HUDEP-2 (cell line): Measurements from ENCODE around the gene WDFY2.

ENCODE experiments used
- DNase-seq, 76 experiments: peaks; one replicate each; lab custom pipeline; 2025; ENCODE audit not compliant: unreplicated experiment in 76 of 76; lab: John Stamatoyannopoulos, UW

WDFY2 gene

DNA sequence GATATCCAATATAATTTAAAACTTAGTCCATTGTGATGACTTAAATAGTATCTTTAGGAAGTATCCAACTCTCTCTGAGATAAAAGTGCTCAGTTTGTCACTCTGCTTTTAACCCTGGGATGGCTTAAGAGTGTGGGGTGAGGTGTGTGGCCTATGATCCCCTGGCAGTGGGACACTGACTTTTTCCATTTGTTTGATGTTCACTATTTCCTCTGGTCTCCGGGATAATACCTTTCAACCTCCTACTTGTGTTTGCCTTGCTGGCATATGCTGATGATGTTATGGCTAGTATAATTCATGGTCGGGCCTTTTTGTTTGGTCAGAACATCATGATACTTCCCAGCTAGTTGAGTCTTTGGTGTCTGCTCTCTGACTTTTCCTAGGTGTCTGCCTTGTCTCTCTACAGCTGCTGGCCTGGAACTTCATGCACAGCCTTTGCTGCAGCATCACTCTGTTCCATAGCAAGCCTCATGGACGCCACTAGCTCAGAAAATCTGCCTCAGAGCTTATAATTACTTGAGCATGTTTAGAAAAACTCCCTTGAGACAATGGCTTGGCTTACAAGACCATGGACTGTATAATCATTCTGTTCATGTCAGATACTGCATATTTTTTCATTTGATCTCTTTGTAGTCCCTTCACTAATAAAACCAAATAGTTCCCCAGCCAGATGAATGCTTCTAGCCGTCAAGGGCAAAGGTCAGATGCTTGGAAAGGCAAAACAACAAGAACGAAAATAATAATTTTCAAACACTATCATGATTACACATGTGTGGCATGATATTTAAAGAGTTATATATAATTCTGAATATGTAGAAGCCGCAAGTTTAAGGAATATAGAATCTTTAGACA is 75.2 kb downstream of the WDFY2 start:
- DNase-seq = no peak

DNA sequence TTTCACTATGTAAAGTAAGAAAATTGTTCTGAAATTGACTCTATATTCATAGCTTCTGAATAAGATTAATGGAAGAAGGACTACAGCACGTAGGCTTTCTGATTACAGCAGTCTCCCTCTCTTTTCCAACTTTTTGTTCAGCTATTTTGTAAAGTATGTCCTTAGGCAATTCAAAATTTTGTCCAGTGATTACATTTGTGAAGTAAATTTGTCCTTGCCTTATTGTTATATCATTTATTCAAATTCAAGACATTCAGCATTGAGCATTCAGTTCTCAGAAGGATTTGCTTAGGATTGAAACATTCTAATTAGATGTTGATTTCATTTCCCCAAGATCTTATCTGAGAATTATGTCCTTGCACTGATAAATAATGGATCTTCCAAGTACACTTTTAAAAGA is 76.6 kb downstream of the WDFY2 start:
- no peak for DNase-seq

DNA sequence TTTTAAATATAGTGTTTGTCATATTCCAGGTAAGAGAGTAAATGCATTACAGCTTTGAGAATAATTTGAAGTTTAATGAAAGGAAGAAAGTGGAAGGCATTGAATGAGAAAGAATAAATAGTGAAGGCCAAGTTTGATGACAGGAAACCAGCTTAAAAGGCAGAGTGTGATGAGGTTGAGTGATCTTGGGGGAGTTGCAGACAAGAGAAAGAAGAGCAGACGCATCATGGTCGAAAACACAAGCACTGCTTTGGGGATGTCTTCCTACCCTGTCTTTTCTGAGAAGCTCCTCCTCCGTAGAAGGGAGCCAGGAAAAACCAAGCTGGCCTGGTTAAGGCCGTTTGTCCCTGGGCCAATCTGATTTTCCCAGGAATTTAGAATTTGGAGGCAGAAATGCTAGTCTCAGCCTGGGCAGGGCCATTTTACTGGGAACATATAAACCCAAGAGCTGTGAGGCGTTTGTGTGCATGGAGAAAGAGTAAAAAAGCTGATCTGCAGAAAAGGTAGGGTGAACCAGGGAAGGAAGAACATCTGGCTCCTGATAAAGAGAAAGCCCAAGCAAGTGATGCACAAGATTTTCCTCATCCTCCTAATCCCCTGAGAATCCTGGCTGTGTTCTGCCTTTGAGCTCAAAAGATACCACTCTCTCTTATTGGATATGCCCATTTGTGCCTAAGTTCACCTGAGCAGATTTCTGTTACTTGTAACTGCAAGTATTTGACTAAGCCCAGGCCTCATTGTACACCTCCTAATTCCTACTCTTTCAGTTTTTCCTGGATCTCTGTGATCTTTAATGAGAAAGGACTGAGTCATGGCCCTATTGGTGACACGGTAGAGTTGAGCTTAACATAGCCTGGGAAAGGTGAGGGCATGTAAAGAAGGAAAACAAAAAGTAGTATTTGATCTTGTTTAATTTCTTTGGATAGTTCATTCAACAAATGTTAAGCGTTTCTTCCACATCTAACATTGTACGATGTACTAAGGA is 80.0 kb downstream of the WDFY2 start:
- no peak for DNase-seq

DNA sequence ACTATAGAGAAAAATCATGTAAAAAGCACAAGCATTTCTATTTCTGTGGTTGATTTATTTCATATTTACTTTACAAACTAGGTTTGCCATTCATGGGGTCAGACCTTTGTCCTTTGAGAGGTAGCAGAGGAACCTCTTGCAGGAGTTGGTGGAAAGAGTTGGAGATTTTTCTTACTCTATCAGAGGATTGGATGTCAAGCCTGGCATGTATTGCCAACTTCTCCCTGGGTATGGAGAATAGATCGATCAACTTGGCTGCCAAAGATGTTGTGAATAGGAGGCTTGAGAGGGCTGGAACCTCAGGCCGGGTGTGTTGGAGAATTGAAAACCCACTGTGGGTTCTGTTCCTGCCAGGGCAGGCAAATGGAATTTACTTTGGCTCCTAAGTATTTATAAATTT is 81.2 kb downstream of the WDFY2 start:
- no peak for DNase-seq

DNA sequence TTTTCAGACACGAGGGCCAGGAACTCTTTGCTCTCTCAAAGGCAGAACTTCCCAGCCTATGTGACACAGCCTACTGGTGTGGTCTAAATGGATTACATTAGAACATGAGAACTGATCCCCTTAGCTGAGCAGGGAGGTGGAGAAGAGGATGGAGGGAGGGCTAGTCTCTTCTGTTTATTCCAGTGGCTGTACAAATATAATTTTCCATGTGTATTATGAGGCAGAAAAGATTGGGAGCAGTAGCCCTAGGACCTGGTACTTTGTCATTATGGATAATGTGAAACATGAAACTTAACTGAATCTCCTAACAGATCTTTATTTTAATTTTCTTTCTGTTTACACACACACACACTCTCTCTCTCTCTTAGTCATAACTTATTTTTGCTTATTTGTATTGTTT is 82.1 kb downstream of the WDFY2 start:
- DNase-seq = no peak

DNA sequence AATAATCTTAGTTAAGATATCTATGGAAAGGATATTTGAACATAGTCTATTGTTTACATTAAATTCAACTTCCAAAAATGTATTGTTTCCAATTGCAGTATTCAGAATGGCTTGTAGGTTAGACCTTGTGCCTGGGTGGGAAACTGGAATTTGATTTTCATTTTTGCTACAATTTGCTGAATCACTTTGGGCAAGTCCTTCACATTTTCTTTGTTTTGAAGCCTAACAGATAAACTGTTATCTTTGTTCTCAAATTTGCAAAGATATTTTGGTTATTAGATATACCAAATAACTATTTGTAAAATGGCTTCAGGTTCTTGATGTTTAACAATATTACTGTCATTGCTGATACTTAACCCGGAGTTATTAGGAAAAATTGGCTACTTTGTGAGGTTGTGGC is 82.6 kb downstream of the WDFY2 start:
- peak in 1 of 76 experiments; percentile 2 for DNase-seq

DNA sequence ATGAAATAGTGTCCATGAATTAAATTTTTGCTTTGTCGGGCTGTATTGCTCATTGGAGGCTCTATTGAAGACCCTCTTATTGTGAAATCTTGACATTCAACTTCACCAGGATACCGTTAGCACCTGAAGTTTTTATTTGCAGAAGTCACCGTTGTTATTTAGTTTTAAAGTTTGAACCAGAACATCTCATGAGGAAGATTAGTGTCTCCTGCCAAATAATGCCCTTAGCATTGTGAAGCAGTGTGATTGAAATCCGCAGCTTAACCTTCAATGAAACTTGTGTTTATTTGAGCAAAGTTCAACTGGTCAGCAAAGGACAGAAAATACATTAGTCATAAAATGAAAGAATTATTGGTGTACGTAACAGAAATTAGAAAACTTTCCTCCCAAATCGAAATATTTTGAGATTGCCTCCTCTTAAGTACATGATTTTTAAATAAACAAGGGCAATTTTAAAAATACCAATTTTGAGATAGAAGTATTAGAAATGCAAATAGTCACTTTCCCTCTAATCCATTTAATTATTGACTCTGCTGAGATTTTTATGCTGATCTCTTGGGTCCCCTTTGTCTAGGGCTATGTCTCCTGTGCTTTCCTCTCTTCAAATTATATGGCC is 84.4 kb downstream of the WDFY2 start:
- no peak for DNase-seq

DNA sequence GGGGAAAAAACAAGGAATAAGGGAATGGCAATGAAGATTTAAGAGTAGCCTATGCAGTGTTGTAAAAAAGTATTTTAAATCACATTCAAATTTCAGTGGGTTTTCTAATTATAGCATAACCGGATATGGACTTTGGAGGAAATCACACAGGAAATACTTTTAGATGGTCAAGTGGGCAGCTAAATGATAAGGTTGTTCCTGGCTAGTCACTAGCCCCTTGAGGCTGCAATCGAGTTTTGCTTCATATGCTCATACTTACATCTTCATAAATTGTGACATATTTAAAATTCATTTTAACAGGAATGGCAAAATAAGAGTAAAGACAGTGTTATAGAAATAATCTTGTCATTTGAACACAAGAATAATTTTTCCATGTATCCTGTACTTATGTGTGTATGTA is 88.9 kb downstream of the WDFY2 start:
- no peak for DNase-seq

DNA sequence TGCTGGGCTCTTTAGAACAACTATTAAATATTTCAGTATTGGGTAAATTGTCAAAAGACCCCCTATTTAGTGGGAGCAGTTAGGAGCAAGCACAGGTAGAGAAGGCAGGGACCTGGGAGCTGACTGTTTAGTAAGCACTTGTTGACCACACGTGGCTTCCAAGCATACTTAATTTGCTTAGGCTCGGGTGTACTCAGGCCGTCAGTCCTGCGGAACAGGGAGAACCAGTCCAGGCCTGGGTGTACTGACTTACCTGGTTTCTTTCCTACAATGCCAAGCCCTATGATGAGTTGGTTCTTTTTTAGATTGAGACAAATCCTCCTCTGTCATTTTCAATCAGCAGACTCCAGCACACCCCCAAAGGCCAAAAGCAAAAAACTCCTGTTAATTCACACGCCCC is 90.0 kb downstream of the WDFY2 start:
- DNase-seq = no peak

DNA sequence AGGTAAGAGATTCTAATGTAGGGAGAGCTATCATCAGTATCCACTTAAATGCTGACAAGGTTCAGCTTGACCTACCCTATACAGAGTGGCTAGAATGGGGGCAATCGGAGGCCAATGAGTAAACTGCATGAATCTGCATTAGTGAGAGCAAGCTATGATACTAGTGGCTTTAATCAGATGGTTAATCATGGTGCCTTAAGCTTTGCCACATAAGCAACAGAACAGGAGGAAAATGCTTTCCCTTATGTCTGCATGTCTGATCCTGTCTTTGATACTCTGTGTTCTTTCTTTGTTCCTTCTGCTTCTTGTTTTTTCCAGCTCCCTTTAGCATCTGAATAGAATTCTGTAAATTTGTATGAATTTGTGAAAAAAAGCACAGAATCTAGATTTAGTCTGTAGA is 91.1 kb downstream of the WDFY2 start:
- DNase-seq = no peak

DNA sequence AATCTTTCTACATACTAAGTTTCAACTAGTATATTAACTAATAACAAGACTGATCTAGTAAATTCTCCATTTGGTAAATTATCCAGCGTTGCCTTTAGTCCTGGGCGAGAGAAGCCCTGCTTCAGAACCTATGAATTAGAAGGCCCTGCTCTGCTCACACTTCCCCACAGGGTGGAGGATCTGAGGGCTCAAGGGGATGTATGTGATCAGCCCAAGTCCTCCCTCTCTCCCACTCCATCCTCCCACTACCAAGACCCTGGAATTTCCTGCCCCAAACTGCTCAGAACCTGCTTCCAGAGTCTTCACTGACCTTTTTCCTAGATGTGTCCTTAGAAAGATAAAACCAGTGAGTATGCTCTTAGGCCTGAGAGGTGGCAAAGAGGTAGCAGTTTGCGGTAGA is 91.6 kb downstream of the WDFY2 start:
- no peak for DNase-seq

DNA sequence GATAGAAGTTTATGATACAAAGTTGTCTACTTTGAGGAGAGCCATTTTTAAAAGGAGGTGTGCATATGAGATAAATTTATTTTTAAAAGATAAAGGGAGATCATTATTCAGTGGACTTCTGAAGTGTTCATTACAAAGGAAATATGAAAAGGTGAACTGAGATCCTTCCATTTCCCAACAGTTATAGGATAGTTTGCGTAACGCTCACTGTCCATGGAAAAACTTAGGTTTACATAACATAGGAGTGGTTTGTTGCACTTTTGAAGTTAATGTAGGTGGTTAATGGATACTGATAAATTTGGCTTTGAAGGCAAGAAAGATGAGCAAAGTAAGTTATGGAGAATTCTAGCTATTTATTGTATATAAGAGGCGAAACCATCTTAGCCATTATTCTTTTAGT is 92.5 kb downstream of the WDFY2 start:
- DNase-seq = no peak

DNA sequence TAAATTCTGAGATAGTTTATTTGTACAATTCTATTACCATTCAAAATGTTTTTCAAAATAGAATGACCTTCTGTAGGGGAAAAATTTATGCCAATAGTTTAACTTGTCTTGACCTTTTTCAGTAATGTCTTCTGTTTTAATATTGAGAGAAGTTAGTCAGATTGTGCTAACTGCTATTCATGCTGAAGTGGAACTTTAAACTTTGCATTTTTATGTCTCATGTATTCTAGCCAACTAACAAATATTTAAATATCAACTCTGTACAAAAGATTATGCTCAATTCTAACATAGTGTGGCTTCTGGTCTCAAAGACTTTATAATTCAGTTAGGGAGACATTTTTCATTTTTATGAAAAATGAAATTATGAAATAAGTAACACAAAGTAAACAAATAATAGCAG is 94.2 kb downstream of the WDFY2 start:
- no peak for DNase-seq

DNA sequence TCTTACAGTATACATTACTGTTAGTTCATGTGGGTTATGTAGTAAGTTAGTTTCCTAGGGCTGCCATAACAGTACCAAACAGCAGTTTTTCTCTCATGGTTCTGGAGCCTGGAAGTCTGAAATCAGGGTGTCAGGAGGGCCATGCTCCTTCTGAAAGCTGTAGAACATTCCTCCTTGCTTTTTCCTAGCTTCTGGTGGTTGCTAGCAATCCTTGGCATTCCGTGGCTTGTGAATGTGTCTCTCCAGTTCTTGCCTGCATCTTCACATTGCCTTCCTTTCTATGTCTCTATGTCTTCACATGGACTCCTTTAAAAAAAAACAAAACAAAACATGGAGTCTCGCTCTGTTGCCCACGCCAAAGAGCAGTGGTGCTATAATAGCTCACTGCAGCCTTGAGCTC is 95.4 kb downstream of the WDFY2 start:
- no peak for DNase-seq

DNA sequence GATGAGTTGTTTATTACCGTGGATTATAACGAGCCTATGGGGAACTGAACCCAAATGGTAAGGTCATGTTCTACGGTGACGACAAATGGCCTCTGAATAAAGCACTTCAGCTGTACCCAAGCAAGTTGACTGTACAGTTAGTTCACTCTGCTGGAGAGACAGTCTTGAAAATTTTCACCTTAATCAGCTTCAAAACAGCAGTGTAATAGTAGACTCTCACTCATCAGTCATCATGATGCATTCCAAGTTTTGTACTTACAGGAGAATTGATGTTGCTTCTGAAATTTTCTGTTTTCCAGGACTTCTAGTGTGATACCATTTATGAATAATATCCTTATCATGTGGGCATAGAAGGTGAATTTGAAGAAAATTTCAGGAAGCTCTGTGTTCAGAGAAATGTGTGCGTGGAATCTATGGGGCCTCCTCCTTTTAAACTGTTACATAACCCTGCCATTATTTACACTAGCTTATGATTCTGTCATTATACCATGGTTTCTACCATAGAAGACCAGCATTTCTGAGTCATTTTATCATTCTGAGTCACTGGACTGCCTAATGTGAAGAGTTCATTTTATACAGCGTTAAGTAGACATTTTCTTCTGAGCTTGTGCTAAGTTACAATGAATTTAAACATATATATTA is 96.9 kb downstream of the WDFY2 start:
- DNase-seq = no peak

DNA sequence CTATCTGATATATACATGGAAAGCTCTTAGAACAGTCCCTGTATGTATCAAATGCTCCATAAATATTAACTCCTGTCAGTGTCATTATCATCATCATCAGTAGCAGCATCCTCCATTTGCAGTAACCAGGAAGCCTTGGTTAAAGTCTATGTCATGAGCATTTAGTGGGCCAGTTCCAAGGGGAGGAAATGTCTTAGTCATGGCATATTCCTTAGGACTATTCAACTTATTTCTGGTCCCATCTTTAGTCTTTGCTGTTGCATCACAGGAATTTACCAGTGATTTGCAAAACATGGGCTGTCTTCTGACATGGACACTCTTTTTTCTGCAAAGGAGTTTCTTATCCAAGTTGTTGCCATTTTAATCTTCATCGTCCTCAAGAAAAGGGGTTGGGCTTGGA is 98.4 kb downstream of the WDFY2 start:
- DNase-seq = no peak

DNA sequence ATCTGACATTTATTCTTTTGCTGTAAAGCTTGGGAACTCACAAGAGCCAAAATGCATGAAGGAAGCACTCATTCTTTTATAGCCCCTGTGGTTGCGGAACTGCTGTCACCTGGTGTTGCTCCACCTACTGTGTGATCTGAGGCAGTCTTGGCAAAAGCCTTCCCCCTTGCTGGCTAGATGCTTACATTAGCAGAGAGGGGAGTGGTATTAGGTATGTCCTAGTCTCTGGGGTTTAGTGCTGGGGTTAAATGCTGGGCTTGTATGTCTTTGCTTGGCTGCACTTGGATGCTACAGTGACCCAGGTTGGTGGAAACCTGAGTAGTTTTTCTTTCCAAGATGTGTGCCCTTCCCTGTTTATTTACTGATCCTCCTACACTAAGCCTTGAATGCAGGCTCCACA is 99.3 kb downstream of the WDFY2 start:
- DNase-seq = no peak

DNA sequence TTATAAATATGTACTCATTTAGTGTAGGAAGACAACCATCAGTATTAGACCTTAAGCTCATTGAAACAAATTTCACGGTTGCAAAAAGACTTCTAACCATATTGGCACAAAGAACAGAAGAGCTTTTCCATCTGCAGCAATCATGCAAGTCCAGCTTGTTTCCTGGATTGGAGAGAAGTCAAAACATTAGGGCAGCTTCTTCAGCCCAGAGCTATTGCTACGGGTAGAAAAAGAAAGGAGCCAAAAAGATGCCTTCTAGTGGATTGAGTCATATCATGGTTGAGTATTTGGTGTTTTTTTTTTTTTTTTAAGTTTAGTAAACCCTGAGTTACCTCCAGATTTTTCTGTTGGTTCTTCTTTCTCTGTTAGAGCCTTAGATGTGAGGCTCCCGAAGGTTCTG is 99.8 kb downstream of the WDFY2 start:
- no peak for DNase-seq

DNA sequence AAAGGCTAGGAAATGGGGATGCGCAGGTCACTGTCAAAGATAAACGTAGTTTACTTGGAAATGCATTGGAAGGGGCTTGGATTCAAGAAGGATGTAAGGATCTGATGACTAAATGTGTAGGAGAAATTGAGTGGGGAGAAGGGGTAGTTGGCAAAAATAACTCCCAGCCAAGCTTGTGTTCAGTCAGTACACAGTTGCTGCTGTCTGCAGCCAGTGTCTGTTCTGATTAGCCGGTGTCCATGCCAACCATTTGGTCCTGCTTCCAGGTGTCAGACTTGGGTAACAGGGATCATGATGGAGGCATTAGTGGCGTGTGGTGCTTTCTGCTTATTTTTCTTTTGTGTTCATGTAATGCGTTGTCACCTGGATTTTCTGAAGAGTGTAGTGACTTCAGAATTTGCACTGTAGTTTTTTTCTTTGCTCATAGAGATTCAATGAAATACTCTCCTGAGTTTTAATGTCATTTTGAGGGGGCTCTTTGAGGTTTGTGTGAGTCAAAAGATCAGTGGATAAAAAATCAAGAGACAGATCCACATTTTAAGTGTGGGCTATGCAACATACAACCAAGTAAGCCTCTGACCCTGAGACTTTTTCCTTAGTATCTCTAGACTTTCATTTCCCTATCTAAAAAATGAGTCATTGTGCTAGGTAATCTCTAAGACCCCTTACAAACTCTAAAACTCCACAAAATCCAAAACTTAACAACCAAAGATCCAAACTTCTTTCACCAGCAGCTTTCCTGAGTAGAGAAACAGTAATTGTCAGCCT is 103.9 kb downstream of the WDFY2 start:
- no peak for DNase-seq
